H1 (cell line): Measurements from ENCODE around the gene SLC30A7. TPM values are rescaled to one million over a fixed set of nuclear protein-coding genes. Genes with fewer than 3 reads are reported as not detected.

Experiments
- CTCF ChIA-PET: fragments of 300-600 bp; sonication (Branson Sonifier 250); formaldehyde crosslinking; loops from one replicate; lab custom pipeline; 2021; ENCODE audit not compliant: partially characterized antibody; lab: Charles Lee
- POLR2A ChIA-PET: fragments of 300-600 bp; sonication (Branson Sonifier 250); formaldehyde crosslinking; loops from one replicate; lab custom pipeline; 2021; ENCODE audit warnings: inconsistent platforms; ENCODE audit not compliant: partially characterized antibody; lab: Charles Lee
- DNase-seq, 2 experiments: peaks; one replicate each; pipeline versions ENCODE4 v3.0.0 to v3.0.0-alpha.2; 2010 to 2022; ENCODE audit warnings: low spot score in 2 of 2, low read depth in 1 of 2, mixed read lengths in 1 of 2
- FAIRE-seq: peaks from 2 replicates; lab custom pipeline; 2011; peaks lifted over from hg19 to GRCh38; lab: Jason Lieb, UNC
- H2AFZ ChIP-seq: 2 replicates; pipeline ENCODE4 v1.8.1; 2012; ENCODE audit warnings: low read length, inconsistent platforms
- H2AK5ac ChIP-seq: 2 replicates; pipeline ENCODE4 v1.6.1; 2013; ENCODE audit warnings: low read depth, low read length
- H2BK120ac ChIP-seq: replicated peaks from 2 replicates; pipeline ENCODE3; 2013; ENCODE audit warnings: low read depth, low read length, inconsistent platforms
- H2BK12ac ChIP-seq: 2 replicates; pipeline ENCODE4 v1.6.1; 2013; ENCODE audit warnings: low read depth, low read length
- H2BK15ac ChIP-seq: 2 replicates; pipeline ENCODE4 v1.6.1; 2013; ENCODE audit warnings: low read length
- H2BK20ac ChIP-seq: 2 replicates; pipeline ENCODE4 v1.6.1; 2013; ENCODE audit warnings: low read length
- H2BK5ac ChIP-seq: 2 replicates; pipeline ENCODE4 v1.6.1; 2013; ENCODE audit warnings: low read depth, low read length
- H3K14ac ChIP-seq: 2 replicates; pipeline ENCODE4 v1.6.1; 2013; ENCODE audit warnings: inconsistent platforms; ENCODE audit not compliant: insufficient read length
- H3K18ac ChIP-seq: 2 replicates; pipeline ENCODE4 v1.6.1; 2013; ENCODE audit warnings: low read length; ENCODE audit errors: extremely low read depth
- H3K23ac ChIP-seq: 2 replicates; pipeline ENCODE4 v1.6.1; 2013; ENCODE audit warnings: inconsistent platforms; ENCODE audit not compliant: insufficient read length
- H3K23me2 ChIP-seq: 2 replicates; pipeline ENCODE4 v1.6.1; 2013; ENCODE audit warnings: low read depth, low read length
- H3K27ac ChIP-seq: 2 replicates; pipeline ENCODE4 v1.6.1; 2011; ENCODE audit warnings: low read depth, low read length, inconsistent platforms
- H3K27me3 ChIP-seq, 4 experiments: replicated peaks in 1 of 4; 1 replicate in 1 of 4; 2 replicates in 3 of 4; pipeline versions ENCODE4 v1.6.1 to v1.8.1; 2011 to 2013; ENCODE audit warnings: low read length in 3 of 4, mild to moderate bottlenecking in 3 of 4, inconsistent platforms in 2 of 4, mixed read lengths in 2 of 4, moderate library complexity in 1 of 4; ENCODE audit not compliant: control insufficient read depth in 3 of 4, insufficient read depth in 3 of 4; ENCODE audit errors: extremely low read depth in 1 of 4
- H3K36me3 ChIP-seq, 4 experiments: 2 replicates each; pipeline versions ENCODE4 v1.6.1 to v1.8.1; 2011 to 2013; ENCODE audit warnings: mild to moderate bottlenecking in 4 of 4, low read length in 3 of 4, moderate library complexity in 2 of 4, control low read depth in 1 of 4, inconsistent platforms in 1 of 4; ENCODE audit not compliant: insufficient read depth in 4 of 4, control insufficient read depth in 2 of 4
- H3K4ac ChIP-seq: replicated peaks from 2 replicates; pipeline ENCODE3; 2013; ENCODE audit warnings: low read length, low read depth, mixed read lengths, inconsistent platforms; ENCODE audit not compliant: insufficient read length
- H3K4me1 ChIP-seq, 4 experiments: replicated peaks in 1 of 4; 1 replicate in 1 of 4; 2 replicates in 3 of 4; pipeline versions ENCODE4 v1.6.1 to v1.8.1; 2011 to 2013; ENCODE audit warnings: low read length in 3 of 4, inconsistent platforms in 2 of 4, mixed read lengths in 1 of 4; ENCODE audit not compliant: insufficient read depth in 4 of 4, control insufficient read depth in 3 of 4
- H3K4me2 ChIP-seq, 2 experiments: 2 replicates each; pipeline versions ENCODE4 v1.6.1 to v1.8.1; 2011 to 2013; ENCODE audit warnings: low read depth in 2 of 2, low read length in 2 of 2, control low read depth in 1 of 2, inconsistent platforms in 1 of 2, mild to moderate bottlenecking in 1 of 2; ENCODE audit not compliant: insufficient read depth in 1 of 2
- H3K4me3 ChIP-seq, 4 experiments: fragments of 200-600, 300-600 bp in 1 of 4; sonication (generic), shearing (Covaris generic), sonication (Bioruptor Twin) in 1 of 4; 2 replicates each; pipeline versions ENCODE4 v1.5.1 to v1.8.1; 2011 to 2016; ENCODE audit warnings: low read length in 4 of 4, low read depth in 3 of 4, control low read depth in 2 of 4, inconsistent platforms in 2 of 4, mild to moderate bottlenecking in 2 of 4, mixed read lengths in 1 of 4, moderate library complexity in 1 of 4; ENCODE audit not compliant: insufficient read depth in 2 of 4; ENCODE audit errors: extremely low read depth in 1 of 4
- H3K56ac ChIP-seq: replicated peaks from 2 replicates; pipeline ENCODE3; 2013; ENCODE audit warnings: low read depth, mild to moderate bottlenecking, mixed read lengths, low read length, inconsistent platforms; ENCODE audit not compliant: insufficient read length
- H3K79me1 ChIP-seq: 2 replicates; pipeline ENCODE4 v1.6.1; 2013; ENCODE audit warnings: low read depth, low read length, control low read depth
- H3K79me2 ChIP-seq, 2 experiments: 2 replicates each; pipeline versions ENCODE4 v1.6.1 to v1.8.1; 2012 to 2013; ENCODE audit warnings: low read length in 2 of 2, mild to moderate bottlenecking in 2 of 2, inconsistent platforms in 1 of 2; ENCODE audit not compliant: insufficient read depth in 2 of 2, control insufficient read depth in 1 of 2
- H3K9ac ChIP-seq, 4 experiments: replicated peaks in 1 of 4; 1 replicate in 1 of 4; 2 replicates in 3 of 4; pipeline versions ENCODE4 v1.6.1 to v1.8.1; 2011 to 2013; ENCODE audit warnings: low read depth in 3 of 4, low read length in 3 of 4, control low read depth in 2 of 4, mild to moderate bottlenecking in 2 of 4, moderate library complexity in 2 of 4, inconsistent platforms in 1 of 4; ENCODE audit errors: extremely low read depth in 1 of 4
- H3K9me3 ChIP-seq, 2 experiments: 2 replicates each; pipeline versions ENCODE4 v1.6.1 to v1.8.1; 2012 to 2013; ENCODE audit warnings: mild to moderate bottlenecking in 2 of 2, moderate library complexity in 2 of 2, control low read depth in 1 of 2, inconsistent platforms in 1 of 2, low read depth in 1 of 2, low read length in 1 of 2, mixed read lengths in 1 of 2; ENCODE audit not compliant: insufficient read depth in 2 of 2
- H4K20me1 ChIP-seq, 2 experiments: replicated peaks in 1 of 2; 2 replicates each; pipeline versions ENCODE3 to v1.8.1; 2011 to 2013; ENCODE audit warnings: inconsistent platforms in 2 of 2, low read length in 2 of 2, mild to moderate bottlenecking in 1 of 2; ENCODE audit not compliant: insufficient read depth in 2 of 2, control insufficient read depth in 1 of 2
- H4K5ac ChIP-seq: 2 replicates; pipeline ENCODE4 v1.6.1; 2013; ENCODE audit warnings: low read length, low read depth, mixed read lengths, inconsistent platforms; ENCODE audit not compliant: insufficient read length
- H4K8ac ChIP-seq: 2 replicates; pipeline ENCODE4 v1.8.0; 2013; ENCODE audit warnings: mild to moderate bottlenecking, moderate library complexity, low read length, inconsistent platforms; ENCODE audit not compliant: insufficient read depth; ENCODE audit errors: extremely low read depth
- H4K91ac ChIP-seq: replicated peaks from 2 replicates; pipeline ENCODE3; 2013; ENCODE audit warnings: low read length, mixed read lengths, inconsistent platforms; ENCODE audit not compliant: insufficient read length
- EZH2 ChIP-seq: fragments of 200-600 bp; sonication (generic); IDR thresholded peaks from 2 replicates; pipeline ENCODE4 v1.7.1; 2012; ENCODE audit warnings: low read depth, mild to moderate bottlenecking, moderate library complexity, low read length, inconsistent platforms; ENCODE audit not compliant: severe bottlenecking
- GTF2F1 ChIP-seq: IDR thresholded peaks from 2 replicates; pipeline ENCODE4 v1.6.1; 2012; ENCODE audit warnings: low read depth, low read length, improper control_type of control experiment, borderline replicate concordance
- JUND ChIP-seq: IDR thresholded peaks from 2 replicates; pipeline ENCODE4 v1.6.1; 2011; ENCODE audit warnings: mild to moderate bottlenecking, improper control_type of control experiment, low read length
- MAFK ChIP-seq: IDR thresholded peaks from 2 replicates; pipeline ENCODE4 v1.6.1; 2012; ENCODE audit warnings: low read depth, mild to moderate bottlenecking, improper control_type of control experiment, low read length
- MAX ChIP-seq: IDR thresholded peaks from 2 replicates; pipeline ENCODE4 v1.6.1; 2012; ENCODE audit warnings: inconsistent platforms
- SUZ12 ChIP-seq: fragments of 200-600 bp; sonication (generic); IDR thresholded peaks from 2 replicates; pipeline ENCODE4 v1.6.1; 2012; ENCODE audit warnings: mild to moderate bottlenecking, inconsistent platforms, low read length, moderate library complexity, mixed read lengths
- TBP ChIP-seq: IDR thresholded peaks from 2 replicates; pipeline ENCODE4 v1.6.1; 2011; ENCODE audit warnings: low read depth, low read length, improper control_type of control experiment
- WGBS, 2 experiments: shearing (Covaris generic) in 1 of 2; methylation state at CpG; one replicate each; pipeline versions ENCODE4 v1.1.6 to v1.1.7; 2013 to 2015; ENCODE audit warnings: low lambda C conversion rate in 2 of 2, mixed read lengths in 2 of 2, inconsistent platforms in 1 of 2, low coverage in 1 of 2, missing lambda C conversion rate in 1 of 2; ENCODE audit not compliant: insufficient replicate concordance in 2 of 2, insufficient coverage in 1 of 2, insufficient read length in 1 of 2; ENCODE audit errors: extremely low coverage in 1 of 2, missing lambda C conversion rate in 1 of 2; 5-methylcytosine and 5-hydroxymethylcytosine counted together
- polyA plus RNA-seq, 7 experiments: library from polyadenylated mRNA; depleted of rRNA in 3 of 7; stranded (reverse) in 5 of 7; unstranded in 2 of 7; fragments of >200 nt in 5 of 7; fragments of 200-250 nt in 2 of 7; gene quantifications; 1 replicate in 5 of 7; 2 replicates in 1 of 7; 4 replicates in 1 of 7; pipeline versions ENCODE4 v1.2.1 to v1.2.3, GENCODE V29; 2011 to 2013; ENCODE audit warnings: missing spikeins in 2 of 7, mixed read lengths in 2 of 7
- total RNA-seq: library from RNA; stranded (reverse); fragmentation: NEBNext Ultra II Directional; extraction: Animal tissue kit (Norgen Biotek cat#: 25700); gene quantifications from 2 replicates; pipeline ENCODE4 v1.2.1, GENCODE V29; 2021
- TF ChIP-seq, protein P1 (sequence below): IDR thresholded peaks from 2 replicates; pipeline ENCODE4 v1.6.1; 2011; ENCODE audit warnings: low read depth, mild to moderate bottlenecking, low read length; ENCODE audit not compliant: insufficient read depth
- TF ChIP-seq, protein P2 (sequence below): IDR thresholded peaks from 2 replicates; pipeline ENCODE4 v1.6.1; 2012; ENCODE audit warnings: inconsistent platforms

The SLC30A7 gene
- total and polyA plus RNA-seq, 2 of the 8 experiments (the other 6 are each of a cell fraction or from before 2014, with no cell fraction given), result 5.5 to 22.1 TPM

- Histone ChIP-seq H3K79me1 (no peaks in the 10 kb centered on the region), H3K4me1 (peaks cover 0 to 4% (median 0%) of the 10 kb centered on the region in 4 experiments; a peak in 1 of 7 replicates), H3K4me3 (no peak overlapping the region), H4K5ac (no peak overlapping the region), H2AFZ (no peak overlapping the region), H2AK5ac (no peak overlapping the region), H3K23ac (no peak overlapping the region), H3K23me2 (no peaks in the 10 kb centered on the region), H3K9me3 (no peaks in the 10 kb centered on the region), H3K18ac (no peak overlapping the region), H3K36me3 (peaks cover 0 to 14% (median 8%) of the 10 kb centered on the region in 4 experiments; a peak in 5 of 8 replicates), H3K4me2 (no peak overlapping the region), H3K4ac (no peak overlapping the region), H2BK120ac (no peak overlapping the region), H2BK5ac (no peak overlapping the region), H3K56ac (no peak overlapping the region), H2BK12ac (no peak overlapping the region), H3K9ac (no peak overlapping the region), H2BK15ac (no peak overlapping the region), H4K8ac (no peak overlapping the region), H3K27ac (no peak overlapping the region), H4K20me1 (no peaks in the 10 kb centered on the region), H3K14ac (no peak overlapping the region), H4K91ac (no peak overlapping the region), H3K79me2 (no peaks in the 10 kb centered on the region), H3K27me3 (no peaks in the 10 kb centered on the region), H2BK20ac (no peak overlapping the region)
- FAIRE-seq, result no peak
- DNase-seq, result no peak
- ChIA-PET CTCF (interaction anchor here (0.8 to 1.3 kb wide), 4 partner anchors 12 to 306 kb away, joined by 3 to 7 read pairs (median 4); no protein-coding TSS in a partner anchor), POLR2A (interaction anchor here (1.0 kb wide), 1 partner anchor 10 kb away, joined by 4 read pairs; no protein-coding TSS in a partner anchor)
- 89% methylated on average over 1 of the region's 1 CpG; no CpG with 5 or more reads in 1 of the 2 experiments for WGBS, 2 experiments
- TF ChIP-seq, protein P1, sequence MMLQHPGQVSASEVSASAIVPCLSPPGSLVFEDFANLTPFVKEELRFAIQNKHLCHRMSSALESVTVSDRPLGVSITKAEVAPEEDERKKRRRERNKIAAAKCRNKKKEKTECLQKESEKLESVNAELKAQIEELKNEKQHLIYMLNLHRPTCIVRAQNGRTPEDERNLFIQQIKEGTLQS, result no peak
- TF ChIP-seq JUND (no peak), GTF2F1 (no peak), SUZ12 (no peak), MAX (no peak), TBP (no peak), EZH2 (no peak), MAFK (no peak)
- TF ChIP-seq, protein P2, sequence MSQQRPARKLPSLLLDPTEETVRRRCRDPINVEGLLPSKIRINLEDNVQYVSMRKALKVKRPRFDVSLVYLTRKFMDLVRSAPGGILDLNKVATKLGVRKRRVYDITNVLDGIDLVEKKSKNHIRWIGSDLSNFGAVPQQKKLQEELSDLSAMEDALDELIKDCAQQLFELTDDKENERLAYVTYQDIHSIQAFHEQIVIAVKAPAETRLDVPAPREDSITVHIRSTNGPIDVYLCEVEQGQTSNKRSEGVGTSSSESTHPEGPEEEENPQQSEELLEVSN, result no peak
Measured at GRCh38 chr1:101003012-101003650, 107.2 kb downstream of the SLC30A7 start.
